Left lung (tissue), 10 donors: ENCODE data around the gene SEC61A1. TPM values are rescaled to one million over a fixed set of nuclear protein-coding genes. Genes with fewer than 3 reads are reported as not detected.

ENCODE experiments used
- ATAC-seq: fragments of 200-7000 bp; cut with Tn5 transposase; one replicate; pipeline ENCODE4 v1.9.1; 2020; ENCODE audit warnings: moderate library complexity
- DNase-seq, 4 donors: peaks; one replicate each; pipeline ENCODE4 v3.0.0-alpha.2; 2013 to 2020
- H3K27ac ChIP-seq, 2 donors: fragments of 200-600 bp; sonication (generic) in 1 of 2; one replicate each; pipeline versions ENCODE4 v1.5.0 to v1.8.0; 2020 to 2021
- H3K27me3 ChIP-seq, 2 donors: fragments of 200-600 bp; sonication (generic) in 1 of 2; one replicate each; pipeline versions ENCODE4 v1.5.0 to v1.8.0; 2020 to 2021
- H3K36me3 ChIP-seq, 2 donors: fragments of 200-600 bp; sonication (generic) in 1 of 2; one replicate each; pipeline versions ENCODE4 v1.5.0 to v1.8.0; 2020 to 2021
- H3K4me1 ChIP-seq, 2 donors: fragments of 200-600 bp; one replicate each; pipeline ENCODE4 v1.8.0; 2021
- H3K4me3 ChIP-seq, 2 donors: fragments of 200-600 bp; sonication (generic) in 1 of 2; one replicate each; pipeline versions ENCODE4 v1.5.0 to v1.8.0; 2020 to 2021; ENCODE audit warnings: mild to moderate bottlenecking in 1 of 2
- H3K9me3 ChIP-seq, 2 donors: fragments of 200-600 bp; sonication (generic) in 1 of 2; one replicate each; pipeline versions ENCODE4 v1.5.0 to v1.8.0; 2020 to 2021
- intact Hi-C, 2 donors: fragments of 100-400 bp; cut with DNase I; formaldehyde crosslinking; loops; one replicate each; pipeline versions ENCODE4 v1.11.2 to v1.14.2; 2022
- polyA plus RNA-seq, 6 donors: library from polyadenylated mRNA; unstranded; fragments of 120-200 nt; gene quantifications; one replicate each; pipeline ENCODE4 v1.2.1, GENCODE V29; 2013; ENCODE audit not compliant: insufficient read length in 6 of 6
- total RNA-seq, 2 donors: library from RNA; stranded (reverse); fragmentation: NEBNext Ultra II Directional; extraction: Animal tissue kit (Norgen Biotek cat#: 25700); gene quantifications; one replicate each; pipeline ENCODE4 v1.2.1, GENCODE V29; 2021
- TF ChIP-seq, protein P1 (sequence below), 2 donors: fragments of 200-600 bp; sonication (generic) in 1 of 2; IDR thresholded peaks; one replicate each; pipeline versions ENCODE4 v1.5.0 to v1.8.0; 2021; ENCODE audit warnings: antibody characterized with exemption in 2 of 2
- donor health status: DM: no; HTN: yes; CAD: no.
- donor health status: DM: no; HTN: no; CAD: no.

SEC61A1 gene
- total and polyA plus RNA-seq, 8 donors = 148 to 361 (median 169) TPM

DNA sequence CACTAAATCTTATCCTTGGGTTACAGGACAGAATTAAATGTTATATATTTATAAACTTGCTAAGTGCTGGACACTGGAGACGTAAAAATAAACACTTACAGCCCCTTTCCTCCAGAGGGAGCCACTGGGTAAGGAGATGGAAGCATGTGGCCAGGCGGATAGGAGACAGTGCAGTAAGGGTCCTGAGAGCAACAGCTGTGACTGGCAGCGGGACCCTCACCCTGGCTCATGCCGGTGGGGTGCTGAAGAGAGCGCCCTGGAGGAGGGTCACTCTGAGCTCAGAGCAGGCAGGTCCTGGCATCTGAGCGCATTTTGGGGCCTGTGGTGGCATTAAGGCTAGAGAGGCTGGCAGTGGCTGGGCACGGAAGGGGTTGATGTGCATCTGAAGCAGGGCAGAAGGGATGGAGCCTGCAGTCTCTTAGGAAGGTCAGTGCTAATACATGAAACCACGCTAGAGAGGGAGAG is 16.0 kb downstream of the SEC61A1 start:
- Histone ChIP-seq H3K4me3 (no peak overlapping the region), H3K4me1 (peaks cover 0 to 10% of the 10 kb centered on the region in 2 donors), H3K36me3 (peaks cover 10 to 100% of the 10 kb centered on the region in 2 donors), H3K27ac (no peak overlapping the region), H3K27me3 (no peaks in the 10 kb centered on the region), H3K9me3 (no peaks in the 10 kb centered on the region)
- ATAC-seq (peak; percentile 41), DNase-seq (no peak)
- intact Hi-C loops = no loop called here
- TF ChIP-seq, protein P1, sequence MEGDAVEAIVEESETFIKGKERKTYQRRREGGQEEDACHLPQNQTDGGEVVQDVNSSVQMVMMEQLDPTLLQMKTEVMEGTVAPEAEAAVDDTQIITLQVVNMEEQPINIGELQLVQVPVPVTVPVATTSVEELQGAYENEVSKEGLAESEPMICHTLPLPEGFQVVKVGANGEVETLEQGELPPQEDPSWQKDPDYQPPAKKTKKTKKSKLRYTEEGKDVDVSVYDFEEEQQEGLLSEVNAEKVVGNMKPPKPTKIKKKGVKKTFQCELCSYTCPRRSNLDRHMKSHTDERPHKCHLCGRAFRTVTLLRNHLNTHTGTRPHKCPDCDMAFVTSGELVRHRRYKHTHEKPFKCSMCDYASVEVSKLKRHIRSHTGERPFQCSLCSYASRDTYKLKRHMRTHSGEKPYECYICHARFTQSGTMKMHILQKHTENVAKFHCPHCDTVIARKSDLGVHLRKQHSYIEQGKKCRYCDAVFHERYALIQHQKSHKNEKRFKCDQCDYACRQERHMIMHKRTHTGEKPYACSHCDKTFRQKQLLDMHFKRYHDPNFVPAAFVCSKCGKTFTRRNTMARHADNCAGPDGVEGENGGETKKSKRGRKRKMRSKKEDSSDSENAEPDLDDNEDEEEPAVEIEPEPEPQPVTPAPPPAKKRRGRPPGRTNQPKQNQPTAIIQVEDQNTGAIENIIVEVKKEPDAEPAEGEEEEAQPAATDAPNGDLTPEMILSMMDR (IDR thresholded peaks at IDR 0.05) = peak; percentile 25 to 29

DNA sequence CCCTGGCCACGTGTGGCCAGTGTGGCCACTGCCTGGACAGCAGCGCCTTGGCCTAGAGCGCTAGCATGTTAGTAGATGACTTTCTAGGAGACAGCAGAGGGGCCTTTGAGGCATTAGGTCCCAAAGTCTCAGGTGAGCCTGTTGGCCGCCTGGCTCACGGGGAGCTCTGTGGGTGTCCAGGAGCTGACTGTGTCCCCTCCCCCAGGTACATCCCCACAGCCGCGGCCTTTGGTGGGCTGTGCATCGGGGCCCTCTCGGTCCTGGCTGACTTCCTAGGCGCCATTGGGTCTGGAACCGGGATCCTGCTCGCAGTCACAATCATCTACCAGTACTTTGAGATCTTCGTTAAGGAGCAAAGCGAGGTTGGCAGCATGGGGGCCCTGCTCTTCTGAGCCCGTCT is 17.0 kb downstream of the SEC61A1 start:
- intact Hi-C loops = no loop called here
- no peak overlapping the region for H3K4me3 ChIP-seq
- H3K27ac ChIP-seq = no peak overlapping the region
- H3K27me3 ChIP-seq = no peaks in the 10 kb centered on the region
- H3K9me3 ChIP-seq = no peaks in the 10 kb centered on the region
- peaks cover 0 to 21% of the 10 kb centered on the region in 2 donors for H3K4me1 ChIP-seq
- peaks cover 10 to 94% of the 10 kb centered on the region in 2 donors for H3K36me3 ChIP-seq
- ATAC-seq (no peak), DNase-seq (no peak)
- TF ChIP-seq, protein P1 (IDR thresholded peaks at IDR 0.05) = no peak

DNA sequence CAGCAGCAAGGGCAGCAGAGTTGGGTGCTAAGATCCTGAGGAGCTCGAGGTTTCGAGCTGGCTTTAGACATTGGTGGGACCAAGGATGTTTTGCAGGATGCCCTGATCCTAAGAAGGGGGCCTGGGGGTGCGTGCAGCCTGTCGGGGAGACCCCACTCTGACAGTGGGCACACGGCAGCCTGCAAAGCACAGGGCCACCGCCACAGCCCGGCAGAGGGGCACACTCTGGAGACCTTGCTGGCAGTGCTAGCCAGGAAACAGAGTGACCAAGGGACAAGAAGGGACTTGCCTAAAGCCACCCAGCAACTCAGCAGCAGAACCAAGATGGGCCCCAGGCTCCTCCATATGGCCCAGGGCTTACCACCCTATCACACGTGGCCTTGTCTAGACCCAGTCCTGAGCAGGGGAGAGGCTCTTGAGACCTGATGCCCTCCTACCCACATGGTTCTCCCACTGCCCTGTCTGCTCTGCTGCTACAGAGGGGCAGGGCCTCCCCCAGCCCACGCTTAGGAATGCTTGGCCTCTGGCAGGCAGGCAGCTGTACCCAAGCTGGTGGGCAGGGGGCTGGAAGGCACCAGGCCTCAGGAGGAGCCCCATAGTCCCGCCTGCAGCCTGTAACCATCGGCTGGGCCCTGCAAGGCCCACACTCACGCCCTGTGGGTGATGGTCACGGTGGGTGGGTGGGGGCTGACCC is 18.8 kb downstream of the SEC61A1 start:
- intact Hi-C loops = no loop called here
- Histone ChIP-seq H3K27me3 (peaks cover 0 to 2% of the 10 kb centered on the region in 2 donors), H3K9me3 (no peaks in the 10 kb centered on the region), H3K27ac (no peak overlapping the region), H3K4me1 (peaks cover 3 to 39% of the 10 kb centered on the region in 2 donors), H3K4me3 (no peak overlapping the region), H3K36me3 (peaks cover 5 to 76% of the 10 kb centered on the region in 2 donors)
- ATAC-seq = no peak
- TF ChIP-seq, protein P1 (IDR thresholded peaks at IDR 0.05) = no peak
- no peak for DNase-seq

DNA sequence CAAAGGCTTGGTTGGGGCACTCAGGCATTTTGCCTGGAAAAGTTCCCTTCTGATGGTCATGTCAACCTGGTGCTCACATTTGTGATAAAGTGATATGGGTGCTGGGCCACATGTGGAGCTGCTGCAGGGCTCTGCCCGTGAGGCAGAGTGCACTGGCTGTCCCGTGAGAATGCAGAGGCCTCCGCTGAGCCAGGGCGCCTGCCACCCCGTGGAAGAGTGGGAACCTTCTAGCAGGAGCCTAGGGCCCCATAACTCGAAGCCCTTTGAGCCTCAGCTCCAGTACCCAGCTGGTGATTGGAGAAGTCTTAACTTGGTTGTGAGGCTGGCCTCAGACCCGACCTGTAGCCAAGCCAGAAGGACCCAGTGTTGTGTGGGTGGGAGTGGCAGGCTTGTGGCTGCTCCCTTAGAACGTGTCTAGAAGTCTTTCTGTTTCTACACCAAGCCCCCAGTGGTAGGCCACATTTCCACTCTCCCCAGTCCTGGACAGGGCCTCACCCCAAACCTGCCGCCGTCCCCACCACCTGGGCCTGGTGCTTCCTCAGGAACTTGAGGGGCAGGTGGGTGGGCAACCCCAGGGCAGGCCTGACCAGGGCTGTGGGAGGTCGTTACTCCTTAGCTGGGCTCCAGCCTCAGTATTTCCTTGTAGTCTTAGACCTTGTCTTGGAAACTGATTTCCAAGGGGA is 19.7 kb downstream of the SEC61A1 start:
- no peak overlapping the region for H3K27ac ChIP-seq
- H3K9me3 ChIP-seq = no peaks in the 10 kb centered on the region
- intact Hi-C loops = no loop called here
- TF ChIP-seq, protein P1 (IDR thresholded peaks at IDR 0.05) = no peak
- ATAC-seq (no peak), DNase-seq (no peak)
- H3K4me1 ChIP-seq = peaks cover 3 to 47% of the 10 kb centered on the region in 2 donors
- H3K36me3 ChIP-seq = peaks cover 5 to 67% of the 10 kb centered on the region in 2 donors
- no peak overlapping the region for H3K4me3 ChIP-seq
- H3K27me3 ChIP-seq = peaks cover 0 to 9% of the 10 kb centered on the region in 2 donors
